OCI-LY3 (cell line): ENCODE measurements around the gene KRT9.

Source experiments
- EZH2phosphoT487 ChIP-seq: fragments of 200-600 bp; shearing (Covaris generic); IDR thresholded peaks from 2 replicates; pipeline ENCODE4 v1.6.1; 2018; ENCODE audit warnings: antibody characterized with exemption, mixed run types, low read depth
- TF ChIP-seq, protein P1 (sequence below): fragments of 200-600, 300-600 bp; sonication (generic); IDR thresholded peaks from 2 replicates; pipeline ENCODE4 v1.5.1; 2014; ENCODE audit warnings: antibody characterized with exemption, low read length, low read depth

DNA sequence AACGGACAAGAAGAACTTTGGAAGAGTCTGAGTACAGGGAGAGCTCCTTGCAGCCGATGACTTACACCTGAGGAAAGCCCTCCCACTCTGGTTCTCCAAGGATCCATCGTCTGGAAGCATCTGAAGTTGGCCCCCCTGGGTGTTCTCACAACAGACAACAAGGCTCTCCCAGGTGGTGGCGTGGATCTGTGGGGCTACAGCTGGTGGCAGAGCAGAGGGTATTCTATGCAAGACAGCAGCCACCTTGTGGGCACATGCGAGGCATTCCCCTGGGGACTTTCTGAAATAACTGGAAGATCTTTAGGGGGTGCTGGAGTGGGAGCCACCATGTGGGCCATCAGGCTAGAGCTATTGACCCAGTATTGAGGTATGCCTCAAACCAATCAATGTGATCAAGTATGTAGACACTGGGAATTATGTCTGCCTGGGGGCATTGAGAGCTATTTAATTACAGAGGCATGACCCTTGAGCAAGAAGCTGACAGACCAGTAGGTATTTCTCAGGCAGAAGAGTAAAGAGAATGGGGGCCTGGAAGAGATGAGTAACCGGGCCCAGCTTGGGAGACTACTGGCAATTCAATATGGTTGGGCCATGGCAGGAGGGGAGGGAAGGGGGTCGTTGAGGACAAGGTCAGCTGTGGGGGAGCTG is 36.8 kb downstream of the KRT9 start:
- TF ChIP-seq, protein P1, sequence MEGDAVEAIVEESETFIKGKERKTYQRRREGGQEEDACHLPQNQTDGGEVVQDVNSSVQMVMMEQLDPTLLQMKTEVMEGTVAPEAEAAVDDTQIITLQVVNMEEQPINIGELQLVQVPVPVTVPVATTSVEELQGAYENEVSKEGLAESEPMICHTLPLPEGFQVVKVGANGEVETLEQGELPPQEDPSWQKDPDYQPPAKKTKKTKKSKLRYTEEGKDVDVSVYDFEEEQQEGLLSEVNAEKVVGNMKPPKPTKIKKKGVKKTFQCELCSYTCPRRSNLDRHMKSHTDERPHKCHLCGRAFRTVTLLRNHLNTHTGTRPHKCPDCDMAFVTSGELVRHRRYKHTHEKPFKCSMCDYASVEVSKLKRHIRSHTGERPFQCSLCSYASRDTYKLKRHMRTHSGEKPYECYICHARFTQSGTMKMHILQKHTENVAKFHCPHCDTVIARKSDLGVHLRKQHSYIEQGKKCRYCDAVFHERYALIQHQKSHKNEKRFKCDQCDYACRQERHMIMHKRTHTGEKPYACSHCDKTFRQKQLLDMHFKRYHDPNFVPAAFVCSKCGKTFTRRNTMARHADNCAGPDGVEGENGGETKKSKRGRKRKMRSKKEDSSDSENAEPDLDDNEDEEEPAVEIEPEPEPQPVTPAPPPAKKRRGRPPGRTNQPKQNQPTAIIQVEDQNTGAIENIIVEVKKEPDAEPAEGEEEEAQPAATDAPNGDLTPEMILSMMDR, result no peak
- no peak for TF ChIP-seq EZH2phosphoT487
